HG02759 (cell line): ENCODE data around the gene SLC25A40.

ENCODE experiments used
- ATAC-seq: cut with Tn5 transposase; IDR thresholded peaks from one replicate; pipeline ENCODE4 v1.9.1; 2021; ENCODE audit warnings: mild to moderate bottlenecking, moderate library complexity; ENCODE audit not compliant: unreplicated experiment

The SLC25A40 gene

DNA sequence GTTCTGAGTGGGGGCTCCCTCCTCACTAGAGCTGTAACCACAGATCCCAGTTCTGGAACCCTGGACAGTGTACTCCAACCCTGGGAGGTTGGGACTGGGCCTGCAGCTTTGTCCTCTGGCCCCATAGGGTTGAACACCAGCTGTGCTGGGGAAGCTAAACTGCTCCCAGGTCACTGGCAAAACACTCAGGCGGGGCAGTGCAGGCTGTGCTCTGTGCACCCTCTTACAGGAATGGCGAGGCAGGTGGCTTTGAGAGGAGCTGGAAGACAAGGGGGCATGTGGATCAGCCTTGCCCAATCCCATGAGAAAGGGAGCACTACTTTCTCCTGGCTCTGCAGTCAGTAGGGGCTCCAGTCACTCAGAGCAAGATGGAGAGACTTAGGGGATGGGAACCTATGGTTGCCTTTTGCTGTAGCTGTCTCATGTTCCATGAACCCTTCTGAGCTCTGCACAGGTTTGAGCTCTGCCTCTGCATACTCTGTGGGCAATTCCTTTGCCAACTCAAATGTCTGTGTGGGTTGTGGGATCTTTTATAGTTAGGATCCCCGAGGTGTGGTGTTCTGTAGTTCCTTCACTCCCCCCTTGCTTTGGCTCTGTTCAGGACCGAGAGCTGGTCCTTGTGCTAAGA, 90.7 kb downstream of the SLC25A40 start:
- ATAC-seq = no peak

- no peak for ATAC-seq
Observed at GRCh38 chr7:87784424-87784823, 91.7 kb downstream of the SLC25A40 start.
